ENCODE data around the gene ADGRF3.
"Not testable (repeated sequence)": the region's sequence is repeated elsewhere in the genome, so short reads cannot be mapped to it uniquely, and the experiment has no call there.

The ADGRF3 gene

GRCh38 chr2:26317377-26318105 is 29.0 kb downstream of the ADGRF3 start:
- DNase-seq, result no peak

DNA sequence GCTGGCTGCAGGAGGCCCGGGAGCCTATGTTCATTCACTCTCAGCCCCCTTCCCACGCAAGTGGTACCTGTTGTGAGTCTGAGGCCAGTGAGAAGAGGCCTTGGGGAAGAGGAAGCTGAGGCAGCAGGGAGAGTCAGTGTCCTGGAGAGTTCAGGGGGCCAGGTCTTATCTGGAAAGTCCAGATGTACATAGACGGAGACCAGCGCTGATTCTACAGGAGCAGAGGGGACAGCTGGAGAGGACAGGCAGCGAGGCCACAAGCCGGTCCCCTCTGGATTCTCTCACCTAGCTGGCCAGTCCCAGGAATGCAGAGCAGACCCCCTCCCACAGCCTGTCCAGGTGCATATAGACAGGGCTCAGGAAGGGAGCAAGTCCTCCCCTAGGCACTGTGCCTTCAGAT is 29.7 kb downstream of the ADGRF3 start:
- no peak for DNase-seq

DNA sequence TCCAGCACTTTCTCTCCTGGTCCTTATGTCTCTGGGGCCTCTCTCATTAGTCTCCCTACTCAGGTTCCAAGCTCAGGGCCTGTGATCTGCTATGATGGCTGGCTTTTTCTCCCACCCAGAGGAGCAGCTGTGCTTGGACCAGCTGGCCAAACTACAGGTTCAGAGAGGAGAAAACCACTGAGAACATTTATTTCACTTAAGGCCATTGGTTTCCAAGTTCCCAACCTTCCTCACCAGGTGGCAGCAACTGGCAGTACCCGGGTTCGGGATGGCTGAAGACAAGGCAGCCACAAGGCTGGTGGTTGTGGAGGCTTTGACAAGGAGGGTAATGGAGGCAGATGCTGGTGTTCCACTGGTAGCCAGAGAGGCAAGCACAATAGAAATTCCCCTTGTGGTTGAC is 30.5 kb downstream of the ADGRF3 start:
- no peak for DNase-seq

GRCh38 chr2:26314243-26314642 is 32.3 kb downstream of the ADGRF3 start:
- no peak for DNase-seq

DNA sequence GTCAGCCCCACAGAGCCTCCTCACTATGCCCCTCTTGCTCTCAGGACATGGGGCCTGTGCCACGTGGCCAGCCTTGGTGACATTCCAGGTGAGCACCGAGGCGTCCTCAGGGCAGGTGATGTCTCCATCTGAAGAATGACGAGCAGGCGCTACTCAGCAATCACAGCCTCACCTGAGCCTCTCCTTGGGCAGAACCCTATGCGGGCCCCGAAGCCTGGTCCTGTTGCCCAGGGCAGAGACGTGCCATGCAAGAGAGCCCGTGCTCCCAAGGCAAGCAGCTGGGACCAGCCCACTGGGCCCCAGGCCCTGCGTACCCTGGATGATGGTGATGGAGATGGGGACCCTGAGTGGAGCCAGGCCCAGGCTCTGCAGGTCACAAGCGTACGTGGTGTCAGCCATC is 33.1 kb downstream of the ADGRF3 start:
- DNase-seq, result no peak

GRCh38 chr2:26312471-26312870 is 34.1 kb downstream of the ADGRF3 start:
- no peak for DNase-seq

GRCh38 chr2:26309921-26310320 is 36.7 kb downstream of the ADGRF3 start:
- DNase-seq, result no peak

DNA sequence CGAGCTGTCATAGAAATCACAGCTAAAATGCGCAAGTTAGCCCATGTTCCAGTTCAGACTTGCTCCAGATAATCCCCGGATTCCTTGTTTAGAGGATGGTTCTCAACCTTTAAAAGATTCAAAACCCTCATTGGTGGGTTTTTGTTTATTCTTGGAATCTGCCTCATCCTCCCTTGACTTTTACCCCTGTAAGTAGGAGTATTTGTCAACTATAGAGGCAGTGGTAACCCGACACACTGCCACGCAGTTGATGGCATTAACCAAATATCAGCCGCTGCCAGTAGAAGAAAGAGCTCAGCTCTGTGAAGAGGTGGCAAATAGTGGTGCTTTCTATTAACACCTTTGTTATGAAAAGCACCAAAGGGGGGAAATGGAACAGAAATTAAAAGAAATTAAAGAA is 41.0 kb downstream of the ADGRF3 start:
- no peak for DNase-seq

GRCh38 chr2:26305094-26305493 is 41.5 kb downstream of the ADGRF3 start:
- DNase-seq, result not testable (repeated sequence)

- no peak for DNase-seq
Observed at GRCh38 chr2:26302846-26303245, 43.7 kb downstream of the ADGRF3 start.

DNA sequence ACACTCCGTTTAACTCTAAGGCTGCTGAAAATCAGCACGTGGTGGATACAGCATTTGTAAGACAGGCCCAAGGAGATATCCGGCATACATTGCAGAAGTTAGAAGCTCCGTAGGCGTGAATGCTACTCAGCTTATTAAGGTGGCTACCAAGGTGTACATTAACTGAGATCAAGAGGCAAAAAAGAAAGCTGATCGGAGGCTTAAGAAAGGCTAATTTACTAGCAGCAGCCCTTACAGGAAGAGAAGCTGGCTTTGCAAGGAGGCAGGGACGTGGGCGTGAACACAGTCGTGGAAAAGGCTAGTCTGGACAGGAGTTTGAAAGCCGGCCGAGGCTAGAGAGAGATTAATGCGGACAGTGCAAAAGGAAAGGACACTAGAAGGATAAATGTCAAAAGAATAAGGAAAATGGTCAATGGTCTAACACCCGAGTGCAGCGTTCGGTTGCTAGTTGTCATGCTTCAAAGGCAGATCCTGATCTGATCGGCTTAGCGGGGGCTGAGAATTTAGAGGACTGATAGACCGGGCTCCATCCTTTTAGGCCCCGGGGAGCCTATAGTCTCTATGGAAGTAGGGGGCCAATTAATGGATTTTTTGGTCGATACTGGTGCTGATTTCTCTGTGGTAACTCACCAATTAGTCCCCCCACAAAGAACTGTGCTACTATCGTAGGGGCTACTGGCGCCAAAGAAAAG is 46.2 kb downstream of the ADGRF3 start:
- no peak for DNase-seq

GRCh38 chr2:26299471-26300101 is 47.0 kb downstream of the ADGRF3 start:
- no peak for DNase-seq

DNA sequence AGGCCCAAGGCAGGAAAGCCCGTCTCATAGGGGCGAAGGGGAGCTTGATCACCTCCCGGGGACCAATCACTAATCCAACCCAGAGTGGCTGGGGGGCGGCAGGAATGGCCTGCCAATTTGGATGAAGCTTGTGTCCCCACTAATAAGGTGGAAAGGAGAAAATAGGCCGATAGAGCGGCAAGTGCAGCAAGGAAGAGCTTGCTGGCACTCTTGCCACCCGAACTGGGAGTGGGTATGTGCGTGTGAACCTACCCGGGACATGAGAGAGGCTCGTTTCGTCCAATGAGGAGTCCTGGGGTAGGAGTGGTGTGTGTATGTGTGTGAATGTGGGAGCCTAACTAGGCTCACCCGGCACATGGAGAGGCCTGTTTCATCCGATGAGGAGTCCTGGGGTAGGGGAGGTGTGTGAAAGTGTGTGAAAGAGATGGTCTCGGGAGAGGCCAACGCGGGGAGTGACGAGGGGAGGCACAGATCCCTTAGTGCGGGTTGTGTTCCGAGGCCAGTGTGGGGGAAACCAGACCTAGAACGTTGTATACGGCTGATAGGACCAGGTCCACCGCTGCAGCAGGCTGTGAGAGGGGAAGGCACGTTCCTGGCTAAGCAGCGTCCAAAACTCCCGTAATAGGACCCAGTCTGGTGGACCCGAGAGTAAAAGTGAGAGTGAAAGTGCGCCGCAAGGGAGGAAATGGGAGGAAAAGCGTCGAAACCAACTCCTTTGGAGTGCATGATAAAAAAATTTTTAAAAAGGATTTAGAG is 47.8 kb downstream of the ADGRF3 start:
- no peak for DNase-seq

DNA sequence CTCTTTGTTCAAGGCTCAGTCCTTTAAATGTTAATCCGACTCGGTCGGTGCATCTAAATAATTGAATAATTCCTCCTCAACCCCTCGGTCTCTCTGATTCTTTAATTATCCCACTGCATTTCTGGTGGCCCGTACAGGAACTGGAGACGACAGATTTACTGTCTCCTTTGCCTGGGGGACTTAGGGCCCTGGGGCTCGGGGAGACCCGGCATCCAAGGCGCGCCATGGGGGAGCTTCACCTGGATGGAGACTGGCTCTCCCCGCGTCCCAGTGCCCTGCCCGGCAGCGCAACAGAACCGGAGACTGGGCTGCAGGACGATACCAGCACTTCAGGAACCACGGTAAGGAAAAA is 48.3 kb downstream of the ADGRF3 start:
- no peak for DNase-seq

DNA sequence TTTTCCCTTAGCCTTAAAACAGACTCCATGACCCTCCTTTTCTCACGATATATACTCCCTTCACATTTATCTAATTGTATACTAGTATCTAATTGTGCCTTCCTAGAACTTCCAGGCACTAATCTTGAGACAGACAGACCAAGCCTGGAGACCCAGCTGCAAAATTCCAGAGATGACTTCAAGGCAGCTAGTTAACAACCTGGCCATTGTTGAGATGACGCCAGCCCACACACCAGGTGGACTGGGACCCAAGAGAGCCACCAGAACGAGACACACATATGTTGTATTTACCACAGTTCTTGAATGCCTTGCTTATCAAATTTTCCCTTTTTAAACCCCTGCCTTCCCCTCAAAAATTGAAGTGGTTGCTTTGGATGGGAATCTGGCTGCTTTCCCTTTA is 49.5 kb downstream of the ADGRF3 start:
- DNase-seq, result no peak

GRCh38 chr2:26295511-26295910 is 51.1 kb downstream of the ADGRF3 start:
- DNase-seq, result no peak

- DNase-seq, result no peak
Observed at GRCh38 chr2:26292646-26293045, 53.9 kb downstream of the ADGRF3 start.

DNA sequence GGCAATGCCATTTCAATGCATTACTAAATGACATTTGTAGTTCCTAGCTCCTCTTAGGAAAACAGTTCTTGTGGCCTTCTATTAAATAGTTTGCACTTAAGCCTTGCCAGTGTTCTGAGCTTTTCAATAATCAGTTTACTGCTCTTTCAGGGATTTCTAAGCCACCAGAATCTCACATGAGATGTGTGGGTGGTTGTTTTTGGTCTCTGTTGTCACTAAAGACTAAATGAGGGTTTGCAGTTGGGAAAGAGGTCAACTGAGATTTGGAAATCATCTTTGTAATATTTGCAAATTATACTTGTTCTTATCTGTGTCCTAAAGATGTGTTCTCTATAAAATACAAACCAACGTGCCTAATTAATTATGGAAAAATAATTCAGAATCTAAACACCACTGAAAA is 56.6 kb downstream of the ADGRF3 start:
- no peak for DNase-seq

DNA sequence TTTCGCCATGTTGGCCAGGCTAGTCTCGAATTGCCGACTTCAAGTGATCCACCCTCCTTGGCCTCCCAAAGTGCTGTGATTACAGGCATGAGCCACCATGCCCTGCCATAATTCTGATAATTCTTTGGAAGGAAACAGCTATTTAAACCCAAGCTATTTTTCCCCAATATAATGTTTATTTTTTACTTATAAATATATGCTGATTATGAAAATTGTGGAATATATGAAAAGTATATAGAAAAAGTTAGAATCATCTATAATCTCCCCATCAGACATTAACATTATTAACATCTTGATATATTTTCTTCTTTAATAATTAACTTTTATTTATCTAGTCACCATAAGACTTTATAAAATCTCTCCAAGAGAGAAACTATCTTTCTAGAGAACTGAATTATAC is 60.7 kb downstream of the ADGRF3 start:
- no peak for DNase-seq

GRCh38 chr2:26284132-26284531 is 62.5 kb downstream of the ADGRF3 start:
- DNase-seq, result no peak

DNA sequence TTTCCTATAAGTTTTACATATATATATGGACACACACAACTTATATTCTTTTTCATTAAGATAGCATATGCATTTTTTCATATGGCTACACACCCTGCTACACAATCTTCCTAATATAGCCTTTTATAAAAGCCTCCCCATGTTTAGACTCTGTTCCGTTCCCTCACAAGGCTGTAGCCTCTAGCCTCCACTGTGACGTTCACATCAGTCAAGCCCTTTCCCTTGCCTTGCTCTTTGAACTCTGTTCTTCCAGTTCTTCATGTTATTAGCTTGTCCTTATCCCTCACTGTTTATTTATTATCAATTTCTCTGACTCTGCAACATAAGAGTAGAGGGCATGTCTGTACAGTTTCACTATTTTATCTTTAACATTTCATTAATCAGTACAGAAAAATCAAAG is 63.0 kb downstream of the ADGRF3 start:
- no peak for DNase-seq

GRCh38 chr2:26281226-26281625 is 65.4 kb downstream of the ADGRF3 start:
- no peak for DNase-seq

DNA sequence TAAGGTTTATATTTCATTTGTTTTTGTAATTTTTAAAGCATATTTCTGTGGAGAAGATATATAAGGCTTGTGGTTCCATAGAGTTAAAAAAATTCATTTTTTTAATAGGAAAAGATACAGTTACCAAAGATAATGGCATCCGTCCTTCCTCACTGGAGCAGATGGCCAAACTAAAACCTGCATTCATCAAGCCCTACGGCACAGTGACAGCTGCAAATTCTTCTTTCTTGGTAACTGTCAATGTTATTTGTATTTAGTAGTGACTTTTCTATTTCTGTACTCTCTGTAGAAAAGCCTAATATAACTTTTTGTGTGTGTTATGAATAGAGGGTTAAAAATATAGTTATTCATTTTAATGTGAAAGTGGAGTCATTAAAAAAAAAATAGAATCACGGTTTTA is 66.7 kb downstream of the ADGRF3 start:
- DNase-seq, result no peak
